Colonic mucosa (tissue), 4 donors: ENCODE measurements around the gene IL4. TPM values are rescaled to one million over a fixed set of nuclear protein-coding genes. Genes with fewer than 3 reads are reported as not detected.

ENCODE experiments used
- DNase-seq: peaks from one replicate; pipeline ENCODE4 v3.0.0-alpha.2; 2020
- H3K27ac ChIP-seq: fragments of 200-600 bp; one replicate; pipeline ENCODE4 v1.8.0; 2021
- H3K27me3 ChIP-seq: fragments of 200-600 bp; one replicate; pipeline ENCODE4 v1.8.0; 2021
- H3K36me3 ChIP-seq: fragments of 200-600 bp; one replicate; pipeline ENCODE4 v1.8.0; 2021
- H3K4me1 ChIP-seq: fragments of 200-600 bp; one replicate; pipeline ENCODE4 v1.8.0; 2021; ENCODE audit warnings: mild to moderate bottlenecking
- H3K4me3 ChIP-seq: fragments of 200-600 bp; one replicate; pipeline ENCODE4 v1.8.0; 2021
- H3K9ac ChIP-seq, 2 donors: one replicate each; pipeline ENCODE4 v1.7.0; 2013; ENCODE audit warnings: control low read depth in 2 of 2, low read depth in 2 of 2, low read length in 2 of 2
- H3K9me3 ChIP-seq: fragments of 200-600 bp; one replicate; pipeline ENCODE4 v1.8.0; 2021
- CTCF ChIP-seq: fragments of 200-600 bp; IDR thresholded peaks from one replicate; pipeline ENCODE4 v1.8.0; 2022; ENCODE audit warnings: antibody characterized with exemption, mild to moderate bottlenecking
- intact Hi-C: fragments of 100-400 bp; cut with DNase I; formaldehyde crosslinking; loops from one replicate; pipeline ENCODE4 v1.14.1; 2022
- total RNA-seq, 2 donors: library from RNA; stranded (reverse); fragmentation: NEBNext Ultra II Directional in 1 of 2; extraction: Animal tissue kit (Norgen Biotek cat#: 25700) in 1 of 2; gene quantifications; one replicate each; pipeline ENCODE4 v1.2.1, GENCODE V29; 2021
- donor health status: healthy.
- donor health status: DM: no; HTN: no; CAD: no.
- donor health status: DM: no; HTN: no; CAD: no.

Gene IL4
- total RNA-seq, 2 donors from 2014 or later: not detected

DNA sequence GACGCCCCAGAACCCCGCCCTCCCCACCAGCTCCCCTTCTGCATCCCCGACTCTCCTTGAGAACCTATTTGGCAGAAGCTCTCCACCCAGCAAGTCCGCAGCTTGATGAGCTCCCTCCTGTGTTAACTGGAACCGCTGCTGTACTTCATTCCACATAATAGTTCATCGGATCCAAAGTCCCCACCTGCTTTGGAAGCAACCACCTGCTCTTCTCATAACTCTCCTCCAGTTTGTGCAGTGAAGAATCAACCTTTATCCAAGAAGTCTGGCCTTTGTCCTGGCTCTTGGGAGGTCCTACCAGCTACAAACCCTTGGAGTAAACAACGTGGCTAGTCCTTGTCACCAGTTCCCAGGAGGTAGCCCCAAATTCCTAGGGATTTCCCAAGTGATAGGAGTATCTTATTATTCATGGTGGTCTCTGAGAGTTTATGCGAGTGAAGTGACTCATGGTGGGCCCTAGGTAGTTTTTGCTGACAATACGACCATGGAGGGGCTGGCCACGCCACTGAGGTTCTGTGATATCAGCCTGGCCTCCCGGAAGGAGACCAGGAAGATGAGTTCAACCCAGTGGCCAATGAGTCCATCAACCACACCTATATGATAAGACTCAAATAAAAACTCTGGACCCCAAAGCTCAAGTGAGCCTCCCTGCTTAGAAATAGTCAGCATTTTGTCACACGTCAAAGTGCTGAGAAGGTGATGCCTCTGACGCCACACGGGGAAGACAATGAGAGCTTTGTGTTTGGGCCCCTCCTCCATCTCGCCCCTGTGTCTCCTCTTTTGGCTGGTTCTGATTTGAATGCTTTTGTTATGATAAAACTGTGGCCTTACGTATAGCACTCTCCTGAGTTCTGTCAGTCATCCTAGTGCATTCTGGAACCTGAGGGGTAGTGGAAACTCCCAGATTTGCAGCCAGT is 3.6 kb upstream of the IL4 start:
- H3K9ac ChIP-seq: no peak overlapping the region
- intact Hi-C loops: no loop called here
- peak; percentile 7 for DNase-seq
- no peaks in the 10 kb centered on the region for H3K4me1 ChIP-seq
- no peaks in the 10 kb centered on the region for H3K9me3 ChIP-seq
- TF ChIP-seq CTCF: no peak
- no peak overlapping the region for H3K4me3 ChIP-seq
- no peaks in the 10 kb centered on the region for H3K36me3 ChIP-seq
- no peaks in the 10 kb centered on the region for H3K27me3 ChIP-seq
- no peak overlapping the region for H3K27ac ChIP-seq

DNA sequence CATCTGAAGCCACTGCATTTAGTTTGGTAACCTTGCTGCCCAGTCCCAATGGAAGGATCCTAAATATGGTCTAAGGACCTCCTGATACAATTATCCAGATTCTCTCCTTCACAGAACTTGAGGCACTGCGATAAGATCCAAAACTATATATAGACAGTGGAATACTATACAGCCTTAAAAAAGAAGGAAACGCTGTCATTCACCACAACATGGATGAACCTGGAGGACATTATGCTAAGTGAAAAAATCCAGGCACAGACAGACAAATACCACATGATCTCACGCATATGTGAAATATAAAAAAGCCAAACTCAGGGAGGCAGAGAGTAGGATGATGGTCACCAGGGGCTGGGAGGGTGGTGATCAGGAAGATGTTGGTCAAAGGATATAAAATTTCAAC is 2.8 kb upstream of the IL4 start:
- TF ChIP-seq CTCF: no peak
- Histone ChIP-seq H3K27me3 (no peaks in the 10 kb centered on the region), H3K27ac (no peak overlapping the region), H3K36me3 (no peaks in the 10 kb centered on the region), H3K9me3 (no peaks in the 10 kb centered on the region), H3K9ac (no peak overlapping the region), H3K4me1 (no peaks in the 10 kb centered on the region), H3K4me3 (no peak overlapping the region)
- no peak for DNase-seq
- intact Hi-C loops: no loop called here

- no peaks in the 10 kb centered on the region for H3K36me3 ChIP-seq
- no peak overlapping the region for H3K4me3 ChIP-seq
- H3K9me3 ChIP-seq: no peaks in the 10 kb centered on the region
- DNase-seq: no peak
- H3K4me1 ChIP-seq: no peaks in the 10 kb centered on the region
- H3K9ac ChIP-seq: no peak overlapping the region
- no peak for TF ChIP-seq CTCF
- H3K27ac ChIP-seq: no peak overlapping the region
- H3K27me3 ChIP-seq: no peaks in the 10 kb centered on the region
- intact Hi-C loops: no loop called here
These were observed 301 bp upstream of the IL4 start for GRCh38 chr5:132673488-132673887.

DNA sequence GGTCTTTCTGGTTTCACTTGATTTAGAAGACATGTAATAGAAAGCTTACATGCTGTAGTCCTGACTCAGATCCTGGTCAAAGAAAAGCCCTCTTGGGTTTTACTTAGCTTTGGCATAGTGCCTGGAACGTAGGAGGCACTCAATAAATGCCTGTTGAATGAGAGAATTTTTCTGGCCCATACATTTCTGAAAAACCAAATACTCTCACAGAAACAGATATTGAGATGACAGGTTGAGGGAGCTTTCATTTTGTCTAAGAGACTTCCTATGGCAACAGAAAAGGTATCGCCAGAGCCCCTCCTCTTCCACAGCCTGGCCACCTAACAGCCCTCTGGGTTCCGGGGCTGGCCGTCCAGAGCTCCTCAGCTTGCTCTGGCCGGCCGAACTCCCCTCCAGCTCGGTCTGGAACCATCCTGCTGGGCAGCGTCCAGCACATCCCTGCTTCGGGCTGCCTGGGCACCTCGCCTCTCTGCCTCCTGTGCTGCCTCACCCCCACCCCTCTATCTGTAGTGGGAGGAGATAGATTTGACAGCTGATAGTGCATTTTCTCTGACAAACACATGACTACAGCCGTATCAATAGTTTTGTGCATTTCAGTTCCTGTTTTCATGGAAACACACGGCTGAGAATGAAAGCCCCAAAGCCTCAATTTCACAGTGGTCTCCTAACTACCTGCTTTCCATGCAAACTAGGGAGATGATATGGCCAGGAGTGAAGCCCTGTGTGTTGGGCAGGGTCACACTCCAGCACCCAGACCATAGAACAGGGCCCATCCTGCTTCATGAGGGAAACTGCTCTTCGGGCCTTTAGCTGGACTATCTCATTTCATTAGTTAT is 1.1 kb downstream of the IL4 start:
- intact Hi-C loops: no loop called here
- H3K27ac ChIP-seq: no peak overlapping the region
- H3K36me3 ChIP-seq: no peaks in the 10 kb centered on the region
- H3K27me3 ChIP-seq: no peaks in the 10 kb centered on the region
- no peak for TF ChIP-seq CTCF
- H3K4me1 ChIP-seq: no peaks in the 10 kb centered on the region
- no peak overlapping the region for H3K4me3 ChIP-seq
- no peaks in the 10 kb centered on the region for H3K9me3 ChIP-seq
- H3K9ac ChIP-seq: no peak overlapping the region
- no peak for DNase-seq

- Histone ChIP-seq H3K27me3 (no peaks in the 10 kb centered on the region), H3K36me3 (no peaks in the 10 kb centered on the region), H3K4me1 (no peaks in the 10 kb centered on the region), H3K4me3 (no peak overlapping the region), H3K9me3 (no peaks in the 10 kb centered on the region), H3K27ac (no peak overlapping the region), H3K9ac (no peak overlapping the region)
- intact Hi-C loops: no loop called here
- no peak for TF ChIP-seq CTCF
- DNase-seq: peak; percentile 11
These were observed 2.3 kb downstream of the IL4 start for GRCh38 chr5:132675936-132676689.
